Uterus (tissue), 2 donors: Measurements from ENCODE around the gene AAK1.

Experiments
- POLR2A ChIP-seq, 2 donors: fragments of 450-650 bp; IDR thresholded peaks; one replicate each; pipeline ENCODE4 v1.6.1; 2016; ENCODE audit warnings: antibody characterized with exemption in 2 of 2, mild to moderate bottlenecking in 1 of 2, moderate library complexity in 1 of 2
- TF ChIP-seq, protein P1 (sequence below), 4 experiments: fragments of 200-600 bp in 2 of 4; fragments of 450-650 bp in 2 of 4; sonication (generic) in 2 of 4; IDR thresholded peaks; one replicate each; pipeline ENCODE4 v1.5.1; 2016 to 2019; ENCODE audit warnings: antibody characterized with exemption in 4 of 4, mild to moderate bottlenecking in 2 of 4, moderate library complexity in 1 of 4

GRCh38 chr2:69471793-69472192, 171.7 kb downstream of the AAK1 start:
- TF ChIP-seq, protein P1, sequence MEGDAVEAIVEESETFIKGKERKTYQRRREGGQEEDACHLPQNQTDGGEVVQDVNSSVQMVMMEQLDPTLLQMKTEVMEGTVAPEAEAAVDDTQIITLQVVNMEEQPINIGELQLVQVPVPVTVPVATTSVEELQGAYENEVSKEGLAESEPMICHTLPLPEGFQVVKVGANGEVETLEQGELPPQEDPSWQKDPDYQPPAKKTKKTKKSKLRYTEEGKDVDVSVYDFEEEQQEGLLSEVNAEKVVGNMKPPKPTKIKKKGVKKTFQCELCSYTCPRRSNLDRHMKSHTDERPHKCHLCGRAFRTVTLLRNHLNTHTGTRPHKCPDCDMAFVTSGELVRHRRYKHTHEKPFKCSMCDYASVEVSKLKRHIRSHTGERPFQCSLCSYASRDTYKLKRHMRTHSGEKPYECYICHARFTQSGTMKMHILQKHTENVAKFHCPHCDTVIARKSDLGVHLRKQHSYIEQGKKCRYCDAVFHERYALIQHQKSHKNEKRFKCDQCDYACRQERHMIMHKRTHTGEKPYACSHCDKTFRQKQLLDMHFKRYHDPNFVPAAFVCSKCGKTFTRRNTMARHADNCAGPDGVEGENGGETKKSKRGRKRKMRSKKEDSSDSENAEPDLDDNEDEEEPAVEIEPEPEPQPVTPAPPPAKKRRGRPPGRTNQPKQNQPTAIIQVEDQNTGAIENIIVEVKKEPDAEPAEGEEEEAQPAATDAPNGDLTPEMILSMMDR (IDR thresholded peaks at IDR 0.05): no peak
- TF ChIP-seq POLR2A (IDR thresholded peaks at IDR 0.05): no peak
